ENCODE measurements around the gene ROPN1B.

GRCh38 chr3:126019683-126020082 lies 50.7 kb downstream of the ROPN1B start:
- TF ChIP-seq CTCF (IDR thresholded peaks at IDR 0.05 in 2 of 3, conservative IDR thresholded peaks at IDR 0.05 in 1 of 3; ENCODE audit: borderline replicate concordance in 1 of 3, insufficient read depth in 1 of 3, low read depth in 2 of 3, low read length in 2 of 3) = no peak
- TF ChIP-seq EZH2phosphoT487 (IDR thresholded peaks at IDR 0.05; ENCODE audit: borderline replicate concordance) = no peak
- no peak for TF ChIP-seq POLR2A (IDR thresholded peaks at IDR 0.05; ENCODE audit: borderline replicate concordance, extremely low read depth, insufficient read depth, insufficient read length)
- TF ChIP-seq POLR2AphosphoS5 (IDR thresholded peaks at IDR 0.05; ENCODE audit: low read depth, low read length) = no peak
- TF ChIP-seq YY1 (IDR thresholded peaks at IDR 0.05; ENCODE audit: extremely low read depth, insufficient replicate concordance, low read depth, low read length) = no peak
- no peak for TF ChIP-seq SIN3A (IDR thresholded peaks at IDR 0.05; ENCODE audit: low read depth)
- no peak for TF ChIP-seq CEBPB (IDR thresholded peaks at IDR 0.05; ENCODE audit: low read depth)
- TF ChIP-seq RAD21 (IDR thresholded peaks at IDR 0.05; ENCODE audit: low read depth) = no peak
- no peak for TF ChIP-seq MAX (IDR thresholded peaks at IDR 0.05)
- TF ChIP-seq REST (IDR thresholded peaks at IDR 0.05; ENCODE audit: low read depth) = no peak
- no peak for TF ChIP-seq SP1 (IDR thresholded peaks at IDR 0.05; ENCODE audit: low read depth)
- TF ChIP-seq ZBTB33 (IDR thresholded peaks at IDR 0.05; ENCODE audit: extremely low read depth, insufficient replicate concordance, low read length) = no peak
